Measurements from ENCODE around the gene CCDC180. TPM values are rescaled to one million over a fixed set of nuclear protein-coding genes. Genes with fewer than 3 reads are reported as not detected.

The CCDC180 gene
- total RNA-seq, 8 experiments from 2014 or later: 2.0 to 14.8 (median 5.2) TPM

GRCh38 chr9:97299809-97300414, 7.5 kb upstream of the CCDC180 start:
- Histone ChIP-seq H3K27ac (no peak overlapping the region), H3K4me3 (no peak overlapping the region), H3K4me1 (replicated peaks in 1 of 2) (no peaks in the 10 kb centered on the region)
- in situ Hi-C loops (cut with MboI; ENCODE audit: low pct_unique_long_range_greater_than_20kb in 2 of 9, low sequenced_read_pairs in 9 of 9, unreplicated experiment in 9 of 9): no loop called here
- WGBS, 10 experiments: 38 to 100% (median 87%) methylated on average over 1 to 2 of the region's 2 CpGs
- no peak for ATAC-seq (replicated peaks in 6 of 8)

- H3K4me3 ChIP-seq: no peak overlapping the region
- no peak overlapping the region for H3K27ac ChIP-seq
- WGBS, 10 experiments: 50 to 100% (median 100%) methylated on average over 1 of the region's 1 CpG; no CpG with 5 or more reads in 7 of the 10 experiments
- no peak for ATAC-seq (replicated peaks in 6 of 8)
- in situ Hi-C loops (cut with MboI; ENCODE audit: low pct_unique_long_range_greater_than_20kb in 2 of 9, low sequenced_read_pairs in 9 of 9, unreplicated experiment in 9 of 9): no loop called here
- H3K4me1 ChIP-seq (replicated peaks in 1 of 2): no peaks in the 10 kb centered on the region
Measured at GRCh38 chr9:97300586-97300985, 6.9 kb upstream of the CCDC180 start.

- WGBS, 10 experiments: 82 to 100% (median 93%) methylated on average over 3 of the region's 3 CpGs; no CpG with 5 or more reads in 1 of the 10 experiments
- Histone ChIP-seq H3K4me1 (replicated peaks in 1 of 2) (peaks cover 0 to 4% of the 10 kb centered on the region in 2 donors), H3K27ac (no peak overlapping the region), H3K4me3 (no peak overlapping the region)
- ATAC-seq (replicated peaks in 6 of 8): no peak
- in situ Hi-C loops (cut with MboI; ENCODE audit: low pct_unique_long_range_greater_than_20kb in 2 of 9, low sequenced_read_pairs in 9 of 9, unreplicated experiment in 9 of 9): no loop called here
Measured at GRCh38 chr9:97301974-97302373, 5.5 kb upstream of the CCDC180 start.

- in situ Hi-C loops (cut with MboI; ENCODE audit: low pct_unique_long_range_greater_than_20kb in 2 of 9, low sequenced_read_pairs in 9 of 9, unreplicated experiment in 9 of 9): no loop called here
- peaks cover 0 to 12% of the 10 kb centered on the region in 2 donors for H3K4me1 ChIP-seq (replicated peaks in 1 of 2)
- H3K27ac ChIP-seq: no peak overlapping the region
- ATAC-seq (replicated peaks in 6 of 8): no peak
- no peak overlapping the region for H3K4me3 ChIP-seq
- 42 to 100% (median 89%) methylated on average over 1 to 2 of the region's 2 CpGs; no CpG with 5 or more reads in 1 of the 10 experiments for WGBS, 10 experiments
Measured at GRCh38 chr9:97304586-97304985, 2.9 kb upstream of the CCDC180 start.

GRCh38 chr9:97305501-97306298, 1.8 kb upstream of the CCDC180 start:
- Histone ChIP-seq H3K4me1 (replicated peaks in 1 of 2) (peaks cover 0 to 12% of the 10 kb centered on the region in 2 donors), H3K27ac (no peak overlapping the region), H3K4me3 (no peak overlapping the region)
- 57 to 97% (median 79%) methylated on average over 3 to 7 of the region's 7 CpGs; no CpG with 5 or more reads in 2 of the 10 experiments for WGBS, 10 experiments
- in situ Hi-C loops (cut with MboI; ENCODE audit: low pct_unique_long_range_greater_than_20kb in 2 of 9, low sequenced_read_pairs in 9 of 9, unreplicated experiment in 9 of 9): no loop called here
- ATAC-seq (replicated peaks in 6 of 8): no peak

- H3K4me1 ChIP-seq (replicated peaks in 1 of 2): peaks cover 0 to 12% of the 10 kb centered on the region in 2 donors
Measured at GRCh38 chr9:97307091-97307490, 368 bp upstream of the CCDC180 start.

GRCh38 chr9:97309260-97309659, 1.8 kb downstream of the CCDC180 start:
- in situ Hi-C loops (cut with MboI; ENCODE audit: low pct_unique_long_range_greater_than_20kb in 2 of 9, low sequenced_read_pairs in 9 of 9, unreplicated experiment in 9 of 9): no loop called here
- Histone ChIP-seq H3K4me1 (replicated peaks in 1 of 2) (peaks cover 0 to 12% of the 10 kb centered on the region in 2 donors), H3K4me3 (no peak overlapping the region), H3K27ac (no peak overlapping the region)
- WGBS, 10 experiments: 57 to 90% (median 60%) methylated on average over 1 to 4 of the region's 5 CpGs; no CpG with 5 or more reads in 5 of the 10 experiments
- ATAC-seq (replicated peaks in 6 of 8): no peak

More at GRCh38 chr9:97307091-97307490, 368 bp upstream of the CCDC180 start:
- Histone ChIP-seq H3K27ac (no peak overlapping the region), H3K4me3 (peak overlapping the region in 1 of 5 donors; percentile 19)
- in situ Hi-C loops (cut with MboI; ENCODE audit: low pct_unique_long_range_greater_than_20kb in 2 of 9, low sequenced_read_pairs in 9 of 9, unreplicated experiment in 9 of 9): no loop called here
- peak; percentile 95 to 99 (median 98) for ATAC-seq (replicated peaks in 6 of 8)
- WGBS, 10 experiments: 0 to 30% (median 18%) methylated on average over 2 to 6 of the region's 19 CpGs; no CpG with 5 or more reads in 6 of the 10 experiments

GRCh38 chr9:97310023-97310422, 2.6 kb downstream of the CCDC180 start:
- WGBS, 10 experiments: 100% methylated on average over 1 of the region's 2 CpGs; no CpG with 5 or more reads in 9 of the 10 experiments

GRCh38 chr9:97310896-97311295, 3.4 kb downstream of the CCDC180 start:
- peaks cover 0 to 15% of the 10 kb centered on the region in 2 donors for H3K4me1 ChIP-seq (replicated peaks in 1 of 2)
- WGBS, 10 experiments: 100% methylated on average over 2 of the region's 2 CpGs; no CpG with 5 or more reads in 9 of the 10 experiments
- H3K27ac ChIP-seq: no peak overlapping the region
- H3K4me3 ChIP-seq: no peak overlapping the region
- in situ Hi-C loops (cut with MboI; ENCODE audit: low pct_unique_long_range_greater_than_20kb in 2 of 9, low sequenced_read_pairs in 9 of 9, unreplicated experiment in 9 of 9): no loop called here
- ATAC-seq (replicated peaks in 6 of 8): no peak

More at GRCh38 chr9:97310023-97310422, 2.6 kb downstream of the CCDC180 start:
- ATAC-seq (replicated peaks in 6 of 8): no peak
- Histone ChIP-seq H3K4me3 (no peak overlapping the region), H3K4me1 (replicated peaks in 1 of 2) (peaks cover 0 to 12% of the 10 kb centered on the region in 2 donors), H3K27ac (no peak overlapping the region)
- in situ Hi-C loops (cut with MboI; ENCODE audit: low pct_unique_long_range_greater_than_20kb in 2 of 9, low sequenced_read_pairs in 9 of 9, unreplicated experiment in 9 of 9): no loop called here

GRCh38 chr9:97311798-97312500, 4.5 kb downstream of the CCDC180 start:
- in situ Hi-C loops (cut with MboI; ENCODE audit: low pct_unique_long_range_greater_than_20kb in 2 of 9, low sequenced_read_pairs in 9 of 9, unreplicated experiment in 9 of 9): no loop called here
- Histone ChIP-seq H3K4me3 (no peak overlapping the region), H3K4me1 (replicated peaks in 1 of 2) (peaks cover 0 to 12% of the 10 kb centered on the region in 2 donors), H3K27ac (no peak overlapping the region)
- WGBS, 10 experiments: 0 to 100% (median 69%) methylated on average over 1 to 7 of the region's 12 CpGs; no CpG with 5 or more reads in 2 of the 10 experiments
- ATAC-seq (replicated peaks in 6 of 8): no peak

GRCh38 chr9:97312556-97312955, 5.1 kb downstream of the CCDC180 start:
- 60 to 100% (median 83%) methylated on average over 1 of the region's 5 CpGs; no CpG with 5 or more reads in 3 of the 10 experiments for WGBS, 10 experiments
- peaks cover 0 to 8% of the 10 kb centered on the region in 2 donors for H3K4me1 ChIP-seq (replicated peaks in 1 of 2)
- no peak overlapping the region for H3K27ac ChIP-seq
- in situ Hi-C loops (cut with MboI; ENCODE audit: low pct_unique_long_range_greater_than_20kb in 2 of 9, low sequenced_read_pairs in 9 of 9, unreplicated experiment in 9 of 9): no loop called here
- H3K4me3 ChIP-seq: no peak overlapping the region
- ATAC-seq (replicated peaks in 6 of 8): no peak

GRCh38 chr9:97313243-97313642, 5.8 kb downstream of the CCDC180 start:
- Histone ChIP-seq H3K27ac (no peak overlapping the region), H3K4me3 (no peak overlapping the region), H3K4me1 (replicated peaks in 1 of 2) (peaks cover 0 to 3% of the 10 kb centered on the region in 2 donors)
- in situ Hi-C loops (cut with MboI; ENCODE audit: low pct_unique_long_range_greater_than_20kb in 2 of 9, low sequenced_read_pairs in 9 of 9, unreplicated experiment in 9 of 9): no loop called here
- WGBS, 10 experiments: 60 to 100% (median 97%) methylated on average over 1 to 3 of the region's 4 CpGs; no CpG with 5 or more reads in 6 of the 10 experiments
- no peak for ATAC-seq (replicated peaks in 6 of 8)

- WGBS, 10 experiments: 64 to 100% (median 85%) methylated on average over 1 to 4 of the region's 5 CpGs; no CpG with 5 or more reads in 1 of the 10 experiments
- Histone ChIP-seq H3K4me1 (replicated peaks in 1 of 2) (peaks cover 0 to 3% of the 10 kb centered on the region in 2 donors), H3K27ac (no peak overlapping the region), H3K4me3 (no peak overlapping the region)
- in situ Hi-C loops (cut with MboI; ENCODE audit: low pct_unique_long_range_greater_than_20kb in 2 of 9, low sequenced_read_pairs in 9 of 9, unreplicated experiment in 9 of 9): no loop called here
- no peak for ATAC-seq (replicated peaks in 6 of 8)
Measured at GRCh38 chr9:97313746-97314145, 6.3 kb downstream of the CCDC180 start.
